H1 (cell line): ENCODE results near the gene SIRT3. TPM values are rescaled to one million over a fixed set of nuclear protein-coding genes. Genes with fewer than 3 reads are reported as not detected.

Experiments used
- CTCF ChIA-PET: fragments of 300-600 bp; sonication (Branson Sonifier 250); formaldehyde crosslinking; loops from one replicate; lab custom pipeline; 2021; ENCODE audit not compliant: partially characterized antibody; lab: Charles Lee
- POLR2A ChIA-PET: fragments of 300-600 bp; sonication (Branson Sonifier 250); formaldehyde crosslinking; loops from one replicate; lab custom pipeline; 2021; ENCODE audit warnings: inconsistent platforms; ENCODE audit not compliant: partially characterized antibody; lab: Charles Lee
- DNase-seq, 2 experiments: peaks; one replicate each; pipeline versions ENCODE4 v3.0.0 to v3.0.0-alpha.2; 2010 to 2022; ENCODE audit warnings: low spot score in 2 of 2, low read depth in 1 of 2, mixed read lengths in 1 of 2
- FAIRE-seq: peaks from 2 replicates; lab custom pipeline; 2011; peaks lifted over from hg19 to GRCh38; lab: Jason Lieb, UNC
- H2AFZ ChIP-seq: 2 replicates; pipeline ENCODE4 v1.8.1; 2012; ENCODE audit warnings: low read length, inconsistent platforms
- H2AK5ac ChIP-seq: 2 replicates; pipeline ENCODE4 v1.6.1; 2013; ENCODE audit warnings: low read depth, low read length
- H2BK120ac ChIP-seq: replicated peaks from 2 replicates; pipeline ENCODE3; 2013; ENCODE audit warnings: low read depth, low read length, inconsistent platforms
- H2BK12ac ChIP-seq: 2 replicates; pipeline ENCODE4 v1.6.1; 2013; ENCODE audit warnings: low read depth, low read length
- H2BK15ac ChIP-seq: 2 replicates; pipeline ENCODE4 v1.6.1; 2013; ENCODE audit warnings: low read length
- H2BK20ac ChIP-seq: 2 replicates; pipeline ENCODE4 v1.6.1; 2013; ENCODE audit warnings: low read length
- H2BK5ac ChIP-seq: 2 replicates; pipeline ENCODE4 v1.6.1; 2013; ENCODE audit warnings: low read depth, low read length
- H3K14ac ChIP-seq: 2 replicates; pipeline ENCODE4 v1.6.1; 2013; ENCODE audit warnings: inconsistent platforms; ENCODE audit not compliant: insufficient read length
- H3K18ac ChIP-seq: 2 replicates; pipeline ENCODE4 v1.6.1; 2013; ENCODE audit warnings: low read length; ENCODE audit errors: extremely low read depth
- H3K23ac ChIP-seq: 2 replicates; pipeline ENCODE4 v1.6.1; 2013; ENCODE audit warnings: inconsistent platforms; ENCODE audit not compliant: insufficient read length
- H3K23me2 ChIP-seq: 2 replicates; pipeline ENCODE4 v1.6.1; 2013; ENCODE audit warnings: low read depth, low read length
- H3K27ac ChIP-seq: 2 replicates; pipeline ENCODE4 v1.6.1; 2011; ENCODE audit warnings: low read depth, low read length, inconsistent platforms
- H3K27me3 ChIP-seq, 4 experiments: replicated peaks in 1 of 4; 1 replicate in 1 of 4; 2 replicates in 3 of 4; pipeline versions ENCODE4 v1.6.1 to v1.8.1; 2011 to 2013; ENCODE audit warnings: low read length in 3 of 4, mild to moderate bottlenecking in 3 of 4, inconsistent platforms in 2 of 4, mixed read lengths in 2 of 4, moderate library complexity in 1 of 4; ENCODE audit not compliant: control insufficient read depth in 3 of 4, insufficient read depth in 3 of 4; ENCODE audit errors: extremely low read depth in 1 of 4
- H3K36me3 ChIP-seq, 4 experiments: 2 replicates each; pipeline versions ENCODE4 v1.6.1 to v1.8.1; 2011 to 2013; ENCODE audit warnings: mild to moderate bottlenecking in 4 of 4, low read length in 3 of 4, moderate library complexity in 2 of 4, control low read depth in 1 of 4, inconsistent platforms in 1 of 4; ENCODE audit not compliant: insufficient read depth in 4 of 4, control insufficient read depth in 2 of 4
- H3K4ac ChIP-seq: replicated peaks from 2 replicates; pipeline ENCODE3; 2013; ENCODE audit warnings: low read length, low read depth, mixed read lengths, inconsistent platforms; ENCODE audit not compliant: insufficient read length
- H3K4me1 ChIP-seq, 4 experiments: replicated peaks in 1 of 4; 1 replicate in 1 of 4; 2 replicates in 3 of 4; pipeline versions ENCODE4 v1.6.1 to v1.8.1; 2011 to 2013; ENCODE audit warnings: low read length in 3 of 4, inconsistent platforms in 2 of 4, mixed read lengths in 1 of 4; ENCODE audit not compliant: insufficient read depth in 4 of 4, control insufficient read depth in 3 of 4
- H3K4me2 ChIP-seq, 2 experiments: 2 replicates each; pipeline versions ENCODE4 v1.6.1 to v1.8.1; 2011 to 2013; ENCODE audit warnings: low read depth in 2 of 2, low read length in 2 of 2, control low read depth in 1 of 2, inconsistent platforms in 1 of 2, mild to moderate bottlenecking in 1 of 2; ENCODE audit not compliant: insufficient read depth in 1 of 2
- H3K4me3 ChIP-seq, 4 experiments: fragments of 200-600, 300-600 bp in 1 of 4; sonication (generic), shearing (Covaris generic), sonication (Bioruptor Twin) in 1 of 4; 2 replicates each; pipeline versions ENCODE4 v1.5.1 to v1.8.1; 2011 to 2016; ENCODE audit warnings: low read length in 4 of 4, low read depth in 3 of 4, control low read depth in 2 of 4, inconsistent platforms in 2 of 4, mild to moderate bottlenecking in 2 of 4, mixed read lengths in 1 of 4, moderate library complexity in 1 of 4; ENCODE audit not compliant: insufficient read depth in 2 of 4; ENCODE audit errors: extremely low read depth in 1 of 4
- H3K56ac ChIP-seq: replicated peaks from 2 replicates; pipeline ENCODE3; 2013; ENCODE audit warnings: low read depth, mild to moderate bottlenecking, mixed read lengths, low read length, inconsistent platforms; ENCODE audit not compliant: insufficient read length
- H3K79me1 ChIP-seq: 2 replicates; pipeline ENCODE4 v1.6.1; 2013; ENCODE audit warnings: low read depth, low read length, control low read depth
- H3K79me2 ChIP-seq, 2 experiments: 2 replicates each; pipeline versions ENCODE4 v1.6.1 to v1.8.1; 2012 to 2013; ENCODE audit warnings: low read length in 2 of 2, mild to moderate bottlenecking in 2 of 2, inconsistent platforms in 1 of 2; ENCODE audit not compliant: insufficient read depth in 2 of 2, control insufficient read depth in 1 of 2
- H3K9ac ChIP-seq, 4 experiments: replicated peaks in 1 of 4; 1 replicate in 1 of 4; 2 replicates in 3 of 4; pipeline versions ENCODE4 v1.6.1 to v1.8.1; 2011 to 2013; ENCODE audit warnings: low read depth in 3 of 4, low read length in 3 of 4, control low read depth in 2 of 4, mild to moderate bottlenecking in 2 of 4, moderate library complexity in 2 of 4, inconsistent platforms in 1 of 4; ENCODE audit errors: extremely low read depth in 1 of 4
- H3K9me3 ChIP-seq, 2 experiments: 2 replicates each; pipeline versions ENCODE4 v1.6.1 to v1.8.1; 2012 to 2013; ENCODE audit warnings: mild to moderate bottlenecking in 2 of 2, moderate library complexity in 2 of 2, control low read depth in 1 of 2, inconsistent platforms in 1 of 2, low read depth in 1 of 2, low read length in 1 of 2, mixed read lengths in 1 of 2; ENCODE audit not compliant: insufficient read depth in 2 of 2
- H4K20me1 ChIP-seq, 2 experiments: replicated peaks in 1 of 2; 2 replicates each; pipeline versions ENCODE3 to v1.8.1; 2011 to 2013; ENCODE audit warnings: inconsistent platforms in 2 of 2, low read length in 2 of 2, mild to moderate bottlenecking in 1 of 2; ENCODE audit not compliant: insufficient read depth in 2 of 2, control insufficient read depth in 1 of 2
- H4K5ac ChIP-seq: 2 replicates; pipeline ENCODE4 v1.6.1; 2013; ENCODE audit warnings: low read length, low read depth, mixed read lengths, inconsistent platforms; ENCODE audit not compliant: insufficient read length
- H4K8ac ChIP-seq: 2 replicates; pipeline ENCODE4 v1.8.0; 2013; ENCODE audit warnings: mild to moderate bottlenecking, moderate library complexity, low read length, inconsistent platforms; ENCODE audit not compliant: insufficient read depth; ENCODE audit errors: extremely low read depth
- H4K91ac ChIP-seq: replicated peaks from 2 replicates; pipeline ENCODE3; 2013; ENCODE audit warnings: low read length, mixed read lengths, inconsistent platforms; ENCODE audit not compliant: insufficient read length
- CREB1 ChIP-seq: IDR thresholded peaks from 2 replicates; pipeline ENCODE4 v1.6.1; 2012; ENCODE audit warnings: inconsistent platforms
- CTBP2 ChIP-seq: IDR thresholded peaks from 2 replicates; pipeline ENCODE4 v1.7.0; 2011; ENCODE audit warnings: borderline replicate concordance, mild to moderate bottlenecking, moderate library complexity, mixed read lengths, low read length; ENCODE audit not compliant: insufficient read depth, insufficient read length
- NANOG ChIP-seq: IDR thresholded peaks from 2 replicates; pipeline ENCODE4 v1.6.1; 2011; ENCODE audit warnings: low read length, low read depth, mild to moderate bottlenecking, inconsistent platforms; ENCODE audit not compliant: insufficient read depth, poor library complexity, severe bottlenecking
- SP1 ChIP-seq: IDR thresholded peaks from 2 replicates; pipeline ENCODE4 v1.6.1; 2011; ENCODE audit warnings: low read depth, low read length
- WGBS, 2 experiments: shearing (Covaris generic) in 1 of 2; methylation state at CpG; one replicate each; pipeline versions ENCODE4 v1.1.6 to v1.1.7; 2013 to 2015; ENCODE audit warnings: low lambda C conversion rate in 2 of 2, mixed read lengths in 2 of 2, inconsistent platforms in 1 of 2, low coverage in 1 of 2, missing lambda C conversion rate in 1 of 2; ENCODE audit not compliant: insufficient replicate concordance in 2 of 2, insufficient coverage in 1 of 2, insufficient read length in 1 of 2; ENCODE audit errors: extremely low coverage in 1 of 2, missing lambda C conversion rate in 1 of 2; 5-methylcytosine and 5-hydroxymethylcytosine counted together
- polyA plus RNA-seq, 7 experiments: library from polyadenylated mRNA; depleted of rRNA in 3 of 7; stranded (reverse) in 5 of 7; unstranded in 2 of 7; fragments of >200 nt in 5 of 7; fragments of 200-250 nt in 2 of 7; gene quantifications; 1 replicate in 5 of 7; 2 replicates in 1 of 7; 4 replicates in 1 of 7; pipeline versions ENCODE4 v1.2.1 to v1.2.3, GENCODE V29; 2011 to 2013; ENCODE audit warnings: missing spikeins in 2 of 7, mixed read lengths in 2 of 7
- total RNA-seq: library from RNA; stranded (reverse); fragmentation: NEBNext Ultra II Directional; extraction: Animal tissue kit (Norgen Biotek cat#: 25700); gene quantifications from 2 replicates; pipeline ENCODE4 v1.2.1, GENCODE V29; 2021
- TF ChIP-seq, protein P1 (sequence below): IDR thresholded peaks from 2 replicates; pipeline ENCODE4 v1.6.1; 2011; ENCODE audit warnings: low read depth, mild to moderate bottlenecking, low read length; ENCODE audit not compliant: insufficient read depth

SIRT3 gene
- total and polyA plus RNA-seq, 2 of the 8 experiments (the other 6 are each of a cell fraction or from before 2014, with no cell fraction given): 14.3 to 21.6 TPM

- H3K23ac ChIP-seq: no peak overlapping the region
- no peak overlapping the region for H2BK120ac ChIP-seq
- no peak overlapping the region for H3K27ac ChIP-seq
- H2BK12ac ChIP-seq: no peak overlapping the region
- H3K23me2 ChIP-seq: peaks cover 8% of the 10 kb centered on the region
- H2AK5ac ChIP-seq: no peak overlapping the region
- H2BK20ac ChIP-seq: no peak overlapping the region
- H2AFZ ChIP-seq: no peak overlapping the region
- peaks cover 8 to 22% (median 14%) of the 10 kb centered on the region in 4 experiments for H3K36me3 ChIP-seq
- DNase-seq (no peak), FAIRE-seq (no peak)
- no peaks in the 10 kb centered on the region for H3K27me3 ChIP-seq
- no peak overlapping the region for H3K4me2 ChIP-seq
- peak overlapping the region; percentile 20 for H3K56ac ChIP-seq
- no peak overlapping the region for H3K18ac ChIP-seq
- no peaks in the 10 kb centered on the region for H4K20me1 ChIP-seq
- no peaks in the 10 kb centered on the region for H3K79me2 ChIP-seq
- H3K9ac ChIP-seq: no peak overlapping the region
- no peak overlapping the region for H3K14ac ChIP-seq
- H3K4me3 ChIP-seq: no peak overlapping the region
- CTCF ChIA-PET: interaction anchor here (5.7 to 9.8 kb wide), 2 partner anchors 15 to 109 kb away, joined by 88 to 212 read pairs; partner anchors contain the start of genes B4GALNT4 and PSMD13
- H4K5ac ChIP-seq: no peak overlapping the region
- POLR2A ChIA-PET: interaction anchor here (1.6 kb wide), 1 partner anchor 12 kb away, joined by 4 read pairs; no protein-coding TSS in a partner anchor
- peak overlapping the region; percentile 17; the same call in 1 of the 2 replicates for H4K8ac ChIP-seq
- H3K4me1 ChIP-seq: no peaks in the 10 kb centered on the region
- no peaks in the 10 kb centered on the region for H3K9me3 ChIP-seq
- no peak overlapping the region for H2BK5ac ChIP-seq
- H2BK15ac ChIP-seq: no peak overlapping the region
- no peak overlapping the region for H4K91ac ChIP-seq
- H3K4ac ChIP-seq: no peak overlapping the region
- H3K79me1 ChIP-seq: no peaks in the 10 kb centered on the region
- 87% methylated on average over 2 of the region's 2 CpGs; no CpG with 5 or more reads in 1 of the 2 experiments for WGBS, 2 experiments
- TF ChIP-seq CTBP2 (no peak), CREB1 (no peak), NANOG (no peak), SP1 (no peak)
- TF ChIP-seq, protein P1, sequence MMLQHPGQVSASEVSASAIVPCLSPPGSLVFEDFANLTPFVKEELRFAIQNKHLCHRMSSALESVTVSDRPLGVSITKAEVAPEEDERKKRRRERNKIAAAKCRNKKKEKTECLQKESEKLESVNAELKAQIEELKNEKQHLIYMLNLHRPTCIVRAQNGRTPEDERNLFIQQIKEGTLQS: no peak
Observed at GRCh38 chr11:255816-256215, 19.7 kb upstream of the SIRT3 start.
